ENCODE measurements around the gene SLC17A7. TPM values are rescaled to one million over a fixed set of nuclear protein-coding genes. Genes with fewer than 3 reads are reported as not detected.

SLC17A7 gene
- total RNA-seq, 2 experiments from 2014 or later = not detected

GRCh38 chr19:49421878-49422202, 19.5 kb downstream of the SLC17A7 start:
- no peaks in the 10 kb centered on the region for H3K9me3 Mint-ChIP-seq
- H3K4me3 Mint-ChIP-seq = peak overlapping the region; percentile 79
- H3K27me3 Mint-ChIP-seq = peaks cover 85% of the 10 kb centered on the region
- no peak for DNase-seq
- H3K4me3 ChIP-seq (ENCODE audit: low read length) = no peak overlapping the region
- H3K9me3 ChIP-seq (ENCODE audit: control insufficient read depth in 1 of 2, insufficient read depth in 1 of 2, low read length in 2 of 2) = peaks cover 0 to 21% of the 10 kb centered on the region in 2 experiments
- no peak overlapping the region for H3K27ac ChIP-seq (ENCODE audit: low read depth in 1 of 2, low read length in 2 of 2)
- no peaks in the 10 kb centered on the region for H3K36me3 ChIP-seq (ENCODE audit: insufficient read depth, low read length)
- no peak overlapping the region for H3K27ac Mint-ChIP-seq
- H3K4me1 ChIP-seq (ENCODE audit: insufficient read depth, low read length) = peaks cover 50% of the 10 kb centered on the region
- no peak for TF ChIP-seq CTCF (IDR thresholded peaks at IDR 0.05)
- no peak for ATAC-seq (ENCODE audit: poor library complexity)
- H3K4me1 Mint-ChIP-seq (ENCODE audit: low read depth) = peaks cover 59% of the 10 kb centered on the region
- POLR2A ChIA-PET = interaction anchor here (4.2 kb wide), 1 partner anchor 11 kb away, joined by 20 read pairs; no protein-coding TSS in a partner anchor
- H3K36me3 Mint-ChIP-seq (ENCODE audit: low read depth) = no peaks in the 10 kb centered on the region
- intact Hi-C loops (cut with DNase I, micrococcal nuclease) = loop anchor here in 1 of 2 experiments (1.0 to 2.0 kb wide), 2 partner anchors 13 to 30 kb away; no protein-coding TSS in a partner anchor
- CTCF ChIA-PET = interaction anchor here (0.6 to 1.2 kb wide), 4 partner anchors 12 to 48 kb away, joined by 3 to 6 read pairs (median 4); no protein-coding TSS in a partner anchor
- H3K27me3 ChIP-seq (ENCODE audit: control insufficient read depth in 1 of 2, insufficient read depth in 2 of 2, low read length in 2 of 2) = peaks cover 68 to 88% of the 10 kb centered on the region in 2 experiments

- no peak overlapping the region for H3K4me3 ChIP-seq (ENCODE audit: low read length)
- Mint-ChIP-seq H3K36me3 (ENCODE audit: low read depth) (no peaks in the 10 kb centered on the region), H3K27me3 (peaks cover 79% of the 10 kb centered on the region), H3K9me3 (no peaks in the 10 kb centered on the region), H3K4me1 (ENCODE audit: low read depth) (peaks cover 53% of the 10 kb centered on the region), H3K27ac (no peak overlapping the region), H3K4me3 (peak overlapping the region; percentile 79)
- H3K27me3 ChIP-seq (ENCODE audit: control insufficient read depth in 1 of 2, insufficient read depth in 2 of 2, low read length in 2 of 2) = peaks cover 65 to 82% of the 10 kb centered on the region in 2 experiments
- no peaks in the 10 kb centered on the region for H3K36me3 ChIP-seq (ENCODE audit: insufficient read depth, low read length)
- H3K27ac ChIP-seq (ENCODE audit: low read depth in 1 of 2, low read length in 2 of 2) = no peak overlapping the region
- TF ChIP-seq CTCF (IDR thresholded peaks at IDR 0.05) = no peak
- peak in 5 of 14 experiments; percentile 31 to 64 (median 57) for DNase-seq
- H3K4me1 ChIP-seq (ENCODE audit: insufficient read depth, low read length) = peaks cover 45% of the 10 kb centered on the region
- POLR2A ChIA-PET = interaction anchor here (1.3 to 4.2 kb wide), 2 partner anchors 11 to 13 kb away, joined by 3 to 20 read pairs; no protein-coding TSS in a partner anchor
- H3K9me3 ChIP-seq (ENCODE audit: control insufficient read depth in 1 of 2, insufficient read depth in 1 of 2, low read length in 2 of 2) = peaks cover 0 to 17% of the 10 kb centered on the region in 2 experiments
- CTCF ChIA-PET = interaction anchor here (0.5 to 1.9 kb wide), 5 partner anchors 29 to 295 kb away, joined by 3 to 5 read pairs (median 4); no protein-coding TSS in a partner anchor
- ATAC-seq (ENCODE audit: poor library complexity) = peak; percentile 45
- intact Hi-C loops (cut with DNase I, micrococcal nuclease) = loop anchor here in 1 of 2 experiments (1.0 kb wide), 1 partner anchor 29 kb away; no protein-coding TSS in a partner anchor
Measured at GRCh38 chr19:49421039-49421877, 20.1 kb downstream of the SLC17A7 start.

GRCh38 chr19:49420227-49420626, 21.1 kb downstream of the SLC17A7 start:
- ATAC-seq (ENCODE audit: poor library complexity) (no peak), DNase-seq (no peak)
- POLR2A ChIA-PET = interaction anchor here (1.3 to 4.2 kb wide), 2 partner anchors 10 to 14 kb away, joined by 3 to 20 read pairs; no protein-coding TSS in a partner anchor
- Mint-ChIP-seq H3K36me3 (ENCODE audit: low read depth) (no peaks in the 10 kb centered on the region), H3K4me1 (ENCODE audit: low read depth) (peaks cover 47% of the 10 kb centered on the region), H3K4me3 (no peak overlapping the region), H3K27ac (no peak overlapping the region), H3K27me3 (peaks cover 68% of the 10 kb centered on the region), H3K9me3 (no peaks in the 10 kb centered on the region)
- intact Hi-C loops (cut with DNase I, micrococcal nuclease) = no loop called here
- TF ChIP-seq CTCF (IDR thresholded peaks at IDR 0.05) = no peak
- Histone ChIP-seq H3K27me3 (ENCODE audit: control insufficient read depth in 1 of 2, insufficient read depth in 2 of 2, low read length in 2 of 2) (peaks cover 56 to 71% of the 10 kb centered on the region in 2 experiments), H3K4me3 (ENCODE audit: low read length) (no peak overlapping the region), H3K9me3 (ENCODE audit: control insufficient read depth in 1 of 2, insufficient read depth in 1 of 2, low read length in 2 of 2) (peaks cover 0 to 12% of the 10 kb centered on the region in 2 experiments), H3K36me3 (ENCODE audit: insufficient read depth, low read length) (no peaks in the 10 kb centered on the region), H3K4me1 (ENCODE audit: insufficient read depth, low read length) (peaks cover 39% of the 10 kb centered on the region), H3K27ac (ENCODE audit: low read depth in 1 of 2, low read length in 2 of 2) (no peak overlapping the region)
- CTCF ChIA-PET = interaction anchor here (1.7 to 1.9 kb wide), 2 partner anchors 28 to 50 kb away, joined by 4 to 5 read pairs; no protein-coding TSS in a partner anchor
